Stimulated activated CD8-positive, alpha-beta memory T cell treated with anti-CD3 and anti-CD28 coated beads, Interleukin-4, amount 100 ng/mL, for 24 hours (primary cell): ENCODE results near the gene AKAP12.
A peak's percentile ranks its signal among the peaks of the same experiment; 100 is the strongest.
"Not testable (repeated sequence)": the region's sequence is repeated elsewhere in the genome, so short reads cannot be mapped to it uniquely, and the experiment has no call there.

ENCODE experiments used
- DNase-seq: peaks from one replicate; pipeline ENCODE4 v3.0.0-alpha.2; 2020; ENCODE audit warnings: low read depth

AKAP12 gene

GRCh38 chr6:151382631-151383030 lies 142.9 kb downstream of the AKAP12 start:
- DNase-seq: not testable (repeated sequence)

- no peak for DNase-seq
Measured at GRCh38 chr6:151384151-151384550, 144.4 kb downstream of the AKAP12 start.

- DNase-seq: no peak
Measured at GRCh38 chr6:151385177-151385576, 145.4 kb downstream of the AKAP12 start.

- DNase-seq: no peak
Measured at GRCh38 chr6:151387175-151387970, 147.6 kb downstream of the AKAP12 start.

- DNase-seq: no peak
Measured at GRCh38 chr6:151388236-151388635, 148.5 kb downstream of the AKAP12 start.

- no peak for DNase-seq
Measured at GRCh38 chr6:151388997-151389617, 149.3 kb downstream of the AKAP12 start.

GRCh38 chr6:151389618-151390275 lies 150.0 kb downstream of the AKAP12 start:
- DNase-seq: no peak

GRCh38 chr6:151390276-151390850 lies 150.6 kb downstream of the AKAP12 start:
- DNase-seq: peak; percentile 99

- peak; percentile 71 for DNase-seq
Measured at GRCh38 chr6:151390851-151391470, 151.2 kb downstream of the AKAP12 start.

GRCh38 chr6:151391471-151392413 lies 152.0 kb downstream of the AKAP12 start, which contains the start of gene ZBTB2:
Gene ZBTB2 (minus strand): TSS chr6:151391559. CDS start chr6:151373637, 17,922 bp downstream.
- peak; percentile 54 for DNase-seq

- no peak for DNase-seq
Measured at GRCh38 chr6:151392427-151392826, 152.7 kb downstream of the AKAP12 start.

GRCh38 chr6:151393410-151393809 lies 153.6 kb downstream of the AKAP12 start:
- DNase-seq: no peak

- no peak for DNase-seq
Measured at GRCh38 chr6:151399679-151400078, 159.9 kb downstream of the AKAP12 start.

- DNase-seq: no peak
Measured at GRCh38 chr6:151400473-151400872, 160.7 kb downstream of the AKAP12 start.

GRCh38 chr6:151402228-151402627 lies 162.5 kb downstream of the AKAP12 start:
- DNase-seq: no peak

GRCh38 chr6:151403919-151404308 lies 164.1 kb downstream of the AKAP12 start:
- no peak for DNase-seq
